GM19193 (cell line): ENCODE measurements around the gene PIBF1.

Source experiments
- POLR2A ChIP-seq: IDR thresholded peaks from 4 replicates; pipeline ENCODE4 v1.6.1; 2011; ENCODE audit not compliant: insufficient read depth, insufficient read length; ENCODE audit errors: extremely low read depth

The PIBF1 gene

DNA sequence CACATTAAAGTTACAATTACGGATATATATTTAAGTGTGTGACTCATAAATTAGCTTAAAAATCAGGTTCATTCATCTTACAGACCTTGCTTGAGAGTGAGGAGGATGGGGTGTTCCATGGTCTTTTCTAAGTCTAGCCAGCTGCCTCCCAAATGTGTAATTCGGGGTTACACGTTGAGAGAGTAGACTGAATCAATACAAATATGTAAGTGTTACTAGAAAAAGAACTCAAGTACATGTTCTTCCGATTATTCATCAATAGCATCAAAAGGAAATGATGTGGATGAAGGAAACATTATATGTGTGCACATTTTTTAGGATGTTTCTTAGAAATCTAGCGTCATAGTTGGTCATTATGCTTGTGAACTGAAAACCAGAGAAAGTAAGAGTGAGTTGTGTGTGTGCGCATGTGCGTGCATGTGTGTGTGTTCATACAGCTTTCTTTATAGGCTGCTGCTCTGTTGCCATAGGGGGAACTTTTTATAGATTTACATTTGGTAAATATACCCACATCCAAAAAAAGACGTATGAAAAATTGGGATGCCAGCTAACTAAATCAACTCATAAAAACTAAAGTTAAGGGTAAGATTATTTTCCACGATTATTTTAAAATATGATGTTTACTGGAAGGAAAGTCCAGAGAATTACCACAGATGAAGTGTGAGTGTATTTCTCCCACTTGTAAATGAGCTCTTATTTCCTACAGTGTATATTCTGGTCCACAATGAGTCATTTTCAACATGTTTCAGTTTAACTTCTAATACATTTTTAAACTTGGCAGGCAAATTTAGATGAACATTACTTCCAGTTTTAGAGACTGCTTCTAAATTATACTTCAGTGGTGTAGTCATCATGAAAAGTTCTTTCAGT is 82.4 kb downstream of the PIBF1 start:
- no peak for TF ChIP-seq POLR2A

DNA sequence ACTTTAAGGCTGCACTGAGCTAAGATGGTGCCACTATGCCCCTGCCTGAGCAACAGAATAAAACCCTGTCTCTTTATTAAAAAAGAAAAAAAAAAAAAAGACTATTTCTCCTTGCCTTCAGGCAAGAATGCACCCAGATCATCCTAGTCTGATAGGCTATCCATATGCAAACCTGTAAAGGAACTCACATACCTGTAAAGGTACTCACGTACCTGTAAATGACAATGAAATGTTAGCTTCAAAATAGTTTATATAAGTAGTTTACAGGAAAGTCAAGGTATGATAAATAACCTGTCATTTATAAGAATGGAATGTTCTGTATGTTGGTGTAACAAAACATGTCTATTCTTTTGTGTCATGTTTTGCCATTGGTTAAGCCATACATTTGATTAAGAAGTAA is 86.3 kb downstream of the PIBF1 start:
- TF ChIP-seq POLR2A = no peak

DNA sequence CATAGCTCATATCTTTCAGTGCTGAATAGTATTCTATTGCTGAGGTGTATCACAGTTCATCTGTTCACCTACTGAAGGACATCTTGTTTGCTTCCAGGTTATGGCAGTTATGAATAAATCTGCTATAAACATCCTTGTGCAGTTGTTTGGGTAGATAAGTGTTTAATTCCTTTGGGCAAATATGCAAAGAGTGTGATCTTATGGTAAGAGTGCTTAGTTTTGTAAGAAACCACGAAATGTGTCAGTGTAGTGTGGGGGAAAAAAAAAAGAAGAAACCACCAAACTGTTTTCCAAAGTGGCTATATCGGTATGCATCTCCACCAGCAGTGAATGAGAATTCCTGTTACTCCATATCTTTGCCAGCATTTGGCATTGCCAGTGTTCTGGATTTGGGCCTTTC is 93.3 kb downstream of the PIBF1 start:
- no peak for TF ChIP-seq POLR2A

DNA sequence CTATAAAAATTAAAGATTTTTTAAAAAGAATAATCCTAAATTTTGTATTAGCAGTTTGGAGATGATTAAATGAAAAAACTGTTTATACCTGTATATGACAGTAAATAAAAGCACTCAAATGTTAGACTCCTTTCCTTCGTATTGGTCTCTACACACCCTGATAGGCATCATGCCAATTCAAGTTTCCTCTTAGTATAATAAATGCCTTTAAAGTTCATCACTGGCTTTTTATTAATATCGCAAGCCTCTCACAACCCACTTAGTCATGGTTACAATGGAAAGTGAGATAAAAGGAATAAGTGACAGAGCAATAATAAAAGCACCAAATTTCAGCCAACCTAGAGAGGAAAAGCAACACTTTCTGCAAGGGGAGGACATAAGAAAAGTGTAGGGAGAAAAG is 102.2 kb downstream of the PIBF1 start:
- no peak for TF ChIP-seq POLR2A

DNA sequence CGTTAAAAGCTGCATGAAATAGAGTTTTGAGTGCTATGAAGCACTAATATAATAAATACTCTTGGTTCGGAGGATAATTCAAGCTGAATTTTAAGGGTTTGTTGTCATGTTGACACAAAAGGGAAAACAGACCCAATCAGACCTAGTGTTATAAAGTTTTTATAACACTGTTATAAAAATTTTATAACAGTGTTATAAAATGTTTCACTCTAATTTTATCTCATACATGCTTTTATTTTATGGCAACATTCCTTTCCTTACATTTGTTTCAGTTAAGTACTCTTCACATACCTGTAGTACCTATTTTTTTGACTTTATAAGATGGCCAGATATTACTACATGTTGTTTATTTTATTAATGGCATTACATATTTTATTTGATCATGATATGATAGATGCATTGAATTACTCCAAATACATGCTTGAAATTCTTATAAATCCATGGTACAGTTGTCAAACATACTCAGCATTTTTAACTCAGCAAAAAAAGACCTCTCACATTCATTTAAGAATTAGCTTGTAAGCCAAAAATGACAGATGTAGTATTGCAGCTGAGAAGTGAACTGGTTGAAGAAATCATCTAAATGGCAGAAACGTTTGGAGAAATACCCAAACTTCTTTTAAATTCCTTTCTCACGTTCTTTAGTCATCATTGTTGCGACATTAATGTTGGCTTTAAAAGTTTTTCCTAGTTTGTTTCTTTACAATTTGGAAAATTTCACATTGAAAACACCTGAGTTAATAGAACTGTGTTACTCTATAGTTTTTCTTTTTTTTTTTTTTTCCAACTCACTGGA is 104.5 kb downstream of the PIBF1 start:
- TF ChIP-seq POLR2A = no peak

DNA sequence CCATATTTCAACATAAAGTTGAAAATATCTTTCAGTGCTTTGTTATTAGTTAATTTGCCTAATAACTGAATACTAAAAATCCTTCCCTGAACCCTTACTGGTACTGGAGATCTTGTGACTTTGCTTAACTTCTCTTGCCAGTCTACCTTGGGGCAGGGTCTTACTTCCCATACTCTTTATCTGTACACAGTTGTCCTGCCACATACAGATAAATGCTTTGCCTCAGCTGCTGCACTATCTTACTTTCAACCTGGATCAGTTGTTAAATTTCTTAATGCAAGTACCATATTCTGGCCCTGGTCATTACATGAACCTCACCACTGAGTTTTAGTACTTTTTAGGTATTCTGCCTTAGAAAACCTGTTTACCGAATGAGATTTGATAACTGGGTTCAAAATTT is 107.6 kb downstream of the PIBF1 start:
- no peak for TF ChIP-seq POLR2A

DNA sequence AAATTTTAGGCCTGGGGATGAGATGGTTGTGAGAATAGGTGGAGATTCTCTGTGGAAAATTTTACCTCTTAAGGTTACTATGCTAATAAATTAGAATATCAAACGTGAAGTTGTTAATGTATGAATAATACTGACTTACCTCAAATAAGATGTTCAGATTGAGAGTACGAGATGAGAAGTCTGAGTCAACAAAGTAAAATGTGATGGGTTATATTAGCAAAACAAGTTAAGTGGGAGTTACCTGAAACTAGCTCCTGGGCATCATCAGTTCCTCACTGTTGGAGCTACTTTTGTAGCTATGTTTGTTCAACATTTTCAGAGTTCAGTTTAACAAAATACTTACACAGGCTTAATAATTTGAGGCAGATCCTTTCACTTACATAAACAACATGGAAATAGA is 108.6 kb downstream of the PIBF1 start:
- TF ChIP-seq POLR2A = no peak

DNA sequence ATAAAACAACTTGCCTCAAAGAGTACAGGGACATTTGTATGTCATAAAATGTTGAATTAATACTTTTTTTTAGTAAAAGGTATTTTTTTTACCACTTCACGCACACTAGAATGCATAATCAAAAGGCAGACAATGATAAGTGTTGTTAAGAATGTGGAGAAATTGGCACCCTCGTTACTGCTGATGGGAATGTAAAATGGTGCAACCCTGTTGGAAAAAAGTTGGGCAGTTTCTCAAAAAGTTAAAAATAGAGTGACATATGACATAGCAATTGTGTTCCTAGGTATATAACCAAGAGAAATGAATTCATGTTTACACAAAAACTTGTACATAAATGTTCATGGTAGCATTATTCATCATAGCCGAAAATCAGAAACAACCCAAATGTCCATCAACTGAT is 109.5 kb downstream of the PIBF1 start:
- TF ChIP-seq POLR2A = no peak

DNA sequence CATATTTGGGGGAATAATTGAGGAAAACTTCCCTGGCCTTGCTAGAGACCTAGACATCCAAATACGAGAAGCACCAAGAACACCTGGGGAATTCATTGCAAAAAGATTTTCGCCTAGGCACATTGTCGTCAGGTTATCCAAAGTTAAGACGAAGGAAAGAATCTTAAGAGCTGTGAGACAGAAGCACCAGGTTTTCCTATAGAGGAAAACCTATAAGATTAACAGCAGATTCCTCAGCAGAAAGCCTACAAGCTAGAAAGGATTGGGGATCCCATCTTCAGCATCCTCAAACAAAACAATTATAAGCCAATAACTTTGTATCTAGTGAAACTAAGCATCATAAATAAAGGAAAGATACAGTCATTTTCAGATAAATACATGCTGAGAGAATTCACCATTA is 114.9 kb downstream of the PIBF1 start:
- no peak for TF ChIP-seq POLR2A

DNA sequence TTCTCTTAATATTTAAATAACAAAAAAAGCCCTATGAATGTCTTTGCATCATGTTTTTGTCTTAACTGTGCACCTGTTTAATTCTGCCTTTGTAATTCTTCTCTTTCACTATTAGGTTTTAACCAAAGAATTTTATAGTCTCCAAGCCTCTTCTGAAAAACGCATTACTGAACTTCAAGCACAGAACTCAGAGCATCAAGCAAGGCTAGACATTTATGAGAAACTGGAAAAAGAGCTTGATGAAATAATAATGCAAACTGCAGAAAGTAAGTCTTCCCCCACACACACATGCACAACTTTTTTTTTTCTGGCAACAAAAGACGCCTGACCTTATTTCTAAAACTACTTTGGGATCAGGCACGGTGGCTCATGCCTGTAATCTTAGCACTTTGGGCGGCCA is 126.5 kb downstream of the PIBF1 start:
- TF ChIP-seq POLR2A = no peak

DNA sequence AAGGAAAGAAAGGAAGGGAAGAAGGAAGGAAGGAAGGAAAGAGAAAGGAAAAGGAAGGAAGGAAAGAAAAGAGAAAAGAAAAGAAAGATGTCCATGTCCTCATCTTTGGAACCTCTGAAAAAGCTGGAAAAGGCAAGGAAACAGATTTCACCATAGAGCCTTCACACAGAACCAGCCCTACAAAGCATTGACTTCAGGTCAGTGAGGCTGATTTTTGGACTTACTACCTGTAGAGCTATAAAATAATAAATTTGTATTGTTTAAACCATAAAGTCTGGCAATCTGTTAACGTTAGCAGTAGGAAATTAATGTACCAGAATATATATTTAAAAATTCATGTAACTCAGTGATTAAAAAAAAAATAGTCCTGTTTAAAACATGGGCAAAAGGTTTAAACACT is 130.0 kb downstream of the PIBF1 start:
- TF ChIP-seq POLR2A = no peak

DNA sequence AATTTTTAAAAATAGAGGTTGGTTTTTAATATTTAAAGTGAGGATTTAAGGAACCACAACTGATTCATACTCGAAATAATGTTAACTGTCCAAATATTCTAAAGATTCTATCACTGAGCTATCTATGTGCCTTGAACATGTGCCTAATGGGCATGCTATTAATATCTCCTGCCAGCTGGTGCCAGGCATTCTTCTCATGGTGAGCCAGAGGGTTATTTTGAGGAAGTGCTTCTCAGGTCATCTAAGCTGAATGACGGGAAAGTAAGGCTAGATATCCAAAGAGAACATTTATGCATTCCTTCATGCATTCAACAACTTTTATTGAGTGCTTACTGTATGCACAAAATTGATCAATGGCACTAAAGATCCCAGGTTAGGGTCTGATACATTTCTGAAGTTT is 138.2 kb downstream of the PIBF1 start:
- TF ChIP-seq POLR2A = no peak

DNA sequence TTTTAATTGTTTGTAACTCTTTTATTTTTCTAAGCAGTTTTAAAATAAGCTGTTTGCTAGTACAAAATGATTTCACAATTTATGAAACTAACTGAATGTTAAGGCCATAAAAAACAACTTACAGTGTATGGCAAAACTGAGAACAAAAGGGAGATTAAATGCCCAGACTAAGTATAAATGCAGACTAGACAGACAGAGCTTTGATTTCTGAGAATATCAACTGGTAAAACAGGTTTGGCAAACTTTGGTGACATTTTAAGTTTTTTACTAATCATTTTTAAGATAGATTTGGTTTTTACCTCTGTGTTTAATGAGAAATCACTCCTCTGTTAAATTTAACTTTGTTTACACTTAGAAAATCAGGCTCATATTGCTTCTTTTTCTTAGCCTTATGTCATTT is 149.4 kb downstream of the PIBF1 start:
- TF ChIP-seq POLR2A = no peak

DNA sequence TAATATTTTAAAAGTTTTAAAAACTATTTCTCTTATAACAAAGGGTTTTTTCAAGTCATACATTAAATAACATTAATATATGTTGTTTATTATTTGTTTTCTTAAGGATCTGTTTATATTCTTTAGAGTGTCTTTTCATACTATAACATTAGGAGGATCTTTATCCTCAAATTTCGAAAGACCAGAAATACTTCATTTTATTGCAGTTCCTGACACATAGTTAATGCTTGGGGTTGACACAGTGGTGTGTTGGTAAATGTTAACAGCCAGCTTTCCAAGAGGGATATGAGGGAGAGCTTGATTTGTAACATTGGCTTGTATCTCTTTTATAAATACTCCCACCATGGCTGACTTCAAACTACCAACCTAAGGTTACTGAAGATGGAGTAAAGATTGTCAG is 150.3 kb downstream of the PIBF1 start:
- no peak for TF ChIP-seq POLR2A

DNA sequence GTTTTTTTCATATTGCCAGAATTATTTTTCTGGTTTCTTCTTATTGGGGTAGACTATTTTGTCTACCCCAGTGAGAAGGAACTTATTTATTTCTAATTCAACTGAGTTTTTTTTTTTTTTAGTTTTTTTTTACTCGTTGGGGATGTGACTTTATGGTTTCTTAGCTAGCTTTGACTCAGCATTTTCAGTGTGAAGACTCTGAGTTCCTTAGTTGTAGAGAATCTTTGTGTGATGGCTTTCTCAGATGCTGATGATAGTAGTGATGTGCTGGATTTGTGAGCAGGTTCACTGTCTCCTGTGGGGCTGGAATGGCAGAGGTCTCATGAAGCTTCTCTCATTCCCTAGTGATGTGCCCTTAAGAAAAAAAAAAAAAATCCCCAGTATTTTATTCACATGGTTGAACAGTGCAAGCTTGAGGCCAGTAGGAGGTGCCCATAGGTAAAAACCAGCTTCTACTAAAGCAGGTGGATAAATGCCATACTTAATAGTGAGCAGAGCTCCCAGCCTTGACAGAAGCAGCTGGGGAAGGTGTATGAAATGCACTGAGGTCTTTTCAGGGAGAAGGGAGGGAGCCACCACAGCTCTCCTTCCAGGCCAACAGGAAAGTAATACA is 170.7 kb downstream of the PIBF1 start:
- no peak for TF ChIP-seq POLR2A
